Astrocyte (in vitro differentiated cells and primary cell): ENCODE results near the gene CAND2. TPM values are rescaled to one million over a fixed set of nuclear protein-coding genes. Genes with fewer than 3 reads are reported as not detected.
A peak's percentile ranks its signal among the peaks of the same experiment; 100 is the strongest.

ENCODE experiments used
- DNase-seq: peaks from one replicate; pipeline ENCODE4 v3.0.0-alpha.2; 2010; ENCODE audit warnings: low read depth
- FAIRE-seq: peaks from 2 replicates; lab custom pipeline; 2011; peaks lifted over from hg19 to GRCh38; lab: Jason Lieb, UNC
- H2AFZ ChIP-seq: 2 replicates; pipeline ENCODE4 v1.6.0; 2012; ENCODE audit warnings: low read depth, low read length, inconsistent platforms
- H3K27ac ChIP-seq: 2 replicates; pipeline ENCODE4 v1.5.1; 2011; ENCODE audit warnings: low read depth, low read length, inconsistent platforms
- H3K27me3 ChIP-seq: 2 replicates; pipeline ENCODE4 v1.6.0; 2011; ENCODE audit warnings: low read length, inconsistent platforms; ENCODE audit not compliant: insufficient read depth
- H3K36me3 ChIP-seq: 2 replicates; pipeline ENCODE4 v1.5.1; 2011; ENCODE audit warnings: low read length, inconsistent platforms; ENCODE audit not compliant: insufficient read depth
- H3K4me1 ChIP-seq: 2 replicates; pipeline ENCODE4 v1.5.1; 2011; ENCODE audit warnings: low read length, inconsistent platforms; ENCODE audit not compliant: insufficient read depth
- H3K4me2 ChIP-seq: 2 replicates; pipeline ENCODE4 v1.6.0; 2012; ENCODE audit warnings: low read length, inconsistent platforms
- H3K4me3 ChIP-seq: 2 replicates; pipeline ENCODE4 v1.5.1; 2011; ENCODE audit warnings: low read depth, mild to moderate bottlenecking, low read length, inconsistent platforms; ENCODE audit not compliant: insufficient read depth
- H3K79me2 ChIP-seq: 2 replicates; pipeline ENCODE4 v1.6.0; 2012; ENCODE audit warnings: mild to moderate bottlenecking, low read length, inconsistent platforms; ENCODE audit not compliant: insufficient read depth
- H3K9ac ChIP-seq: 2 replicates; pipeline ENCODE4 v1.6.0; 2012; ENCODE audit warnings: mild to moderate bottlenecking, low read length, inconsistent platforms
- H3K9me3 ChIP-seq: 2 replicates; pipeline ENCODE4 v1.5.1; 2012; ENCODE audit warnings: low read depth, mild to moderate bottlenecking, low read length, inconsistent platforms; ENCODE audit not compliant: insufficient read depth
- H4K20me1 ChIP-seq: 2 replicates; pipeline ENCODE4 v1.6.0; 2012; ENCODE audit warnings: low read length, inconsistent platforms; ENCODE audit not compliant: insufficient read depth
- H3K27ac Mint-ChIP-seq: one replicate; pipeline ENCODE4 v1.8.0; 2021; ENCODE audit warnings: mild to moderate bottlenecking, mixed read lengths; ENCODE audit not compliant: unreplicated experiment
- H3K27me3 Mint-ChIP-seq: one replicate; pipeline ENCODE4 v1.8.0; 2021; ENCODE audit warnings: low read depth, mixed read lengths; ENCODE audit not compliant: unreplicated experiment
- H3K36me3 Mint-ChIP-seq: one replicate; pipeline ENCODE4 v1.8.0; 2021; ENCODE audit warnings: low read depth, mixed read lengths; ENCODE audit not compliant: unreplicated experiment
- H3K4me1 Mint-ChIP-seq: one replicate; pipeline ENCODE4 v1.8.0; 2021; ENCODE audit warnings: low read depth, mixed read lengths; ENCODE audit not compliant: unreplicated experiment
- H3K4me3 Mint-ChIP-seq: one replicate; pipeline ENCODE4 v1.8.0; 2021; ENCODE audit warnings: mild to moderate bottlenecking, moderate library complexity, mixed read lengths; ENCODE audit not compliant: unreplicated experiment
- H3K9me3 Mint-ChIP-seq: one replicate; pipeline ENCODE4 v1.8.0; 2021; ENCODE audit warnings: mild to moderate bottlenecking, mixed read lengths; ENCODE audit not compliant: unreplicated experiment
- CTCF ChIP-seq: IDR thresholded peaks from 2 replicates; pipeline ENCODE4 v1.5.1; 2011; ENCODE audit warnings: low read depth, mild to moderate bottlenecking, inconsistent platforms, low read length, moderate library complexity; ENCODE audit not compliant: insufficient read depth
- EZH2 ChIP-seq: IDR thresholded peaks from 2 replicates; pipeline ENCODE4 v1.6.1; 2012; ENCODE audit warnings: mild to moderate bottlenecking, low read length, inconsistent platforms; ENCODE audit not compliant: insufficient read depth
- total RNA-seq: library from RNA; stranded (reverse); gene quantifications from 2 replicates; pipeline ENCODE4 v1.2.1, GENCODE V29; 2021

The CAND2 gene
- total RNA-seq, 1 donor from 2014 or later, result 4.6 TPM

GRCh38 chr3:12809435-12809834, 13.0 kb downstream of the CAND2 start:
- Mint-ChIP-seq H3K9me3 (no peaks in the 10 kb centered on the region), H3K4me3 (peak overlapping the region; percentile 13), H3K27me3 (peaks cover 9% of the 10 kb centered on the region), H3K27ac (no peak overlapping the region), H3K4me1 (peaks cover 4% of the 10 kb centered on the region), H3K36me3 (peaks cover 11% of the 10 kb centered on the region)
- no peaks in the 10 kb centered on the region for H3K79me2 ChIP-seq
- no peaks in the 10 kb centered on the region for H3K27me3 ChIP-seq
- peak overlapping the region; percentile 81 for H3K4me2 ChIP-seq
- no peaks in the 10 kb centered on the region for H3K9me3 ChIP-seq
- H3K4me1 ChIP-seq, result peaks cover 4% of the 10 kb centered on the region
- no peak overlapping the region for H3K27ac ChIP-seq
- peak overlapping the region; percentile 70 for H2AFZ ChIP-seq
- DNase-seq (no peak), FAIRE-seq (no peak)
- H3K4me3 ChIP-seq, result no peak overlapping the region
- no peak overlapping the region for H3K9ac ChIP-seq
- peaks cover 4% of the 10 kb centered on the region for H3K36me3 ChIP-seq
- H4K20me1 ChIP-seq, result no peaks in the 10 kb centered on the region
- TF ChIP-seq EZH2 (no peak), CTCF (no peak)

- no peak for FAIRE-seq
- no peaks in the 10 kb centered on the region for H3K36me3 ChIP-seq
- peak overlapping the region; percentile 58 for H3K9ac ChIP-seq
Observed at GRCh38 chr3:12810013-12810780, 13.7 kb downstream of the CAND2 start.

More at GRCh38 chr3:12810013-12810780, 13.7 kb downstream of the CAND2 start:
- H2AFZ ChIP-seq, result peak overlapping the region; percentile 77
- H3K27me3 Mint-ChIP-seq, result peaks cover 9% of the 10 kb centered on the region
- H3K4me2 ChIP-seq, result peak overlapping the region; percentile 81
- no peaks in the 10 kb centered on the region for H4K20me1 ChIP-seq
- peak overlapping the region; percentile 62 for H3K4me3 Mint-ChIP-seq
- no peak overlapping the region for H3K27ac Mint-ChIP-seq
- no peak overlapping the region for H3K27ac ChIP-seq
- no peaks in the 10 kb centered on the region for H3K79me2 ChIP-seq
- H3K36me3 Mint-ChIP-seq, result peaks cover 9% of the 10 kb centered on the region
- H3K27me3 ChIP-seq, result no peaks in the 10 kb centered on the region
- H3K4me1 ChIP-seq, result peaks cover 4% of the 10 kb centered on the region
- H3K9me3 Mint-ChIP-seq, result no peaks in the 10 kb centered on the region
- H3K9me3 ChIP-seq, result no peaks in the 10 kb centered on the region
- H3K4me3 ChIP-seq, result peak overlapping the region; percentile 51
- TF ChIP-seq EZH2, result no peak
- TF ChIP-seq CTCF, result peak; percentile 20
- H3K4me1 Mint-ChIP-seq, result peaks cover 4% of the 10 kb centered on the region
- peak; percentile 68 for DNase-seq
